T-helper 2 cell treated with Interferon-gamma antibody and Interleukin-4, amounts not matched to agents 100 ng/mL and 5 ng/mL, for 36 hours (primary cell): Measurements from ENCODE around the gene KDM1B. TPM values are rescaled to one million over a fixed set of nuclear protein-coding genes. Genes with fewer than 3 reads are reported as not detected.
"Not testable (repeated sequence)": the region's sequence is repeated elsewhere in the genome, so short reads cannot be mapped to it uniquely, and the experiment has no call there.

Experiments used
- intact Hi-C: fragments of 100-400 bp; cut with micrococcal nuclease; formaldehyde crosslinking; loops from one replicate; pipeline ENCODE4 v1.15.1; 2023
- total RNA-seq: library from RNA; stranded (reverse); gene quantifications from 2 replicates; pipeline ENCODE4 v1.2.3, GENCODE V29; 2022

Gene KDM1B
- total RNA-seq, 1 donor from 2014 or later = 8.0 TPM

DNA sequence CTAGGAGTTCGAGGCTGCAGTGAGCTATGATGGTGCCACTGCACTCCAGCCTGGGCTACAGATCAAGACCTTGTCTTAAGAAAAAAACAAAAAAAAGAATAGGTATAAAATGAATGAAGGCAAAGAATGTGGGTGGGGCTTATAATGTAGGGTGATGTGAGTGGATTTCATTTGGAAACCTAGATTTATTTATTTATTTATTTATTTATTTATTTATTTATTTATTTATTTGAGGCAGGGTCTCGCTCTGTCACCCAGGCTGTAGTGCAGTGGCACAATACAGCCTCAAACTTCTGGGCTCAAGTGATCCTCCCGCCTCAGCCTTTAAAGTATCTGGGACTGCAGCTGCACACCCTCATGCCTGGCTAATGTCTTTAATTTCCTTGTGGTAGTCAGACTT is 3.8 kb upstream of the KDM1B start:
- intact Hi-C loops = not testable (repeated sequence)

DNA sequence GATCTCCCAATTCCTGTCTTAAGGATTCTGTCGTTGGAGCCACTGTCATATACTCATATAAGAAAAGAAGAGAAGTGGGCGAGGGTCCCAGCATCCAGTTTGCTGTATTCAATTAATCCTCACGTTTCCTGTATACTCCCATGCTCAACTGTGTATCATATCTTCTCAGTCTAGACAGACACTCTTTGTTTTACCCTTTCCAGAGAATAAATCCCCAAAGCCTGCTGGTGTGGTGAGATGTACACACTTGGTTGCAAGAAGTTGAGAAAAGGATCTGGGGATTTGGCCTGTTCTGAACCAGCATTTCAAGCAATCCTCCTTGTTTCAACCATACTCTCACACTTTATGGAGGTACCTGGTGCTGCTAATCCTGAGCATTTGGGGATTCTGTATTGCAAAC is 3.4 kb upstream of the KDM1B start:
- intact Hi-C loops = no loop called here

DNA sequence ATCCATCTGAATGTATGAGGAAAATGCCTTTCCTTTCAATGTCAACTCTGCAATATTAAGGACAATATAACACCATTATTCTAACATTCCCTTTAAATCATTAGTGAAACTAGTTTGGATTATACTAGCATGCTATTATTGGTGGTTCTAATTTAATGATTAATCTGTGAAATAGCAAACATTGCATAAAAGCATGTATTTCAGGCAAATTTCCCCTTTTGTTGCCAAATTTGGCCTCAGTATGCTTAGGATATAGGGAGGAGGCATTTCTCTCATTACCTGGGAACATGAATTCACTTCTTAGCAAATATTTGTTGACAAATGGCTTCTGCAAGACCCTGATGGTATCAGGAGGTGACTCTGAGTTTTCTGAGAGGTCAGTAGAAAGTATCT is 1.9 kb upstream of the KDM1B start:
- intact Hi-C loops = no loop called here

DNA sequence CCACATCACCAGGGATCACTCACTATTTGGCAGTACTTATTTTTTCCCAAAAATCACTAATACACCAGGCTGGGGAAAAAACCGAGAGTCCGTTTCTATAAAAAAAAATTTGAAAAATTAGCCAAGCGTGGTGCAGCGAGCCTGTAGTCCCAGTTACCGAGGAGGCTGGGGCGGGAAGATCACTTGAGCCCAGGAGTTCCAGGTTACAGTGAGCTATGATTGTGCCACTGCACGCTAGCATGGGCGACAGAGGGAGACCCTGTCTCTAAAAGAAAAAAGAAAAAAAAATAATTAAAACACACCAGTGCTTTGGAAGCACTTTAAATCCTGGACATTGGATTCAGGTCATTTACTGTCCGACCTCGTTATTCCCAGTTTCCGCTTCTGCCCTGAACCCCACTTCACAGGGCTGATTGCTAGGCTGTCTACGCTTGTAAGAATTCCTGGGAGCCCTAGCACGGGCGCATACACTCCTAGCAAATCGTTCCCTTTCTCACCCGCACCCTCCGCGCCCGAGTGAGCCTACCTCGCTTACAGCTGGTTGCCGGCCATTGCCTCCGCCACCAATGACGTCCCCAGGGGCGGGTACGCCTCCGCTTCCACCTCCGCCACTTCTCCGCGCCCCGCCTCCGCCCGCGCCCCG is 594 bp upstream of the KDM1B start, which contains the start of gene TPMT:
Gene TPMT (minus strand): TSS at position 571 of the 643 bp plus-strand sequence. CDS start 5,950 bp downstream, outside the sequence.
- intact Hi-C loops = loop anchor here (1.0 to 5.0 kb wide), 7 partner anchors 32 to 554 kb away; partner anchors contain the start of genes DEK, FAM8A1, KIF13A and NHLRC1

DNA sequence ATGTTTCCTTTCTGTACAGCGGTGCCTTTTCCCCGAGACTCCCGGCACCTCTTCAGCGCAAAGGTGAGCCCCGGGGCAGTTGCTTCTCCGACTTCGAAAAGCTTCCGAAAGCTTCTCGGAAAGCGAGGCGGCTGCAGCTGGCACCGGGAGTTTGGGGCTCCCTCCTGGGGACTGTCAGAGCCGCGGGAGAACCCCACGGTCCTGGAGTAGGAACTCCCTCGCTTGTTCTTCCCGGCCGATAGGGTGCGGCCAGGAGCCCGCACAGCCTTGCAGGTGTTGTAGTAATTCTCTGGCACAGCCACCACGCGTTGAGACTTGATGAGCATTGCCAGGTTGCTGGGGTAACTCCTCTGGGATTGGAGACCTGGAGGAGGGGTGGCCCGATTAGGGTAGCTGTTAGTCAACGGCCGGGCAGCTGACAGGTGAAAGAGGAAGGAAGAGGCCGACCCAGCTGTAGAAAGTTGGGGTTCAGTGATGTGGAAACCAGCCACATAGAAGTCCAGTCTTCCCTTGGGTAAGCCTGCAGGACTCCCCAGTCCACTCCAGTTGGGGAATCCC is 721 bp downstream of the KDM1B start:
- intact Hi-C loops = loop anchor here (1.0 to 5.0 kb wide), 7 partner anchors 33 to 556 kb away; partner anchors contain the start of genes DEK, FAM8A1, KIF13A and NHLRC1

DNA sequence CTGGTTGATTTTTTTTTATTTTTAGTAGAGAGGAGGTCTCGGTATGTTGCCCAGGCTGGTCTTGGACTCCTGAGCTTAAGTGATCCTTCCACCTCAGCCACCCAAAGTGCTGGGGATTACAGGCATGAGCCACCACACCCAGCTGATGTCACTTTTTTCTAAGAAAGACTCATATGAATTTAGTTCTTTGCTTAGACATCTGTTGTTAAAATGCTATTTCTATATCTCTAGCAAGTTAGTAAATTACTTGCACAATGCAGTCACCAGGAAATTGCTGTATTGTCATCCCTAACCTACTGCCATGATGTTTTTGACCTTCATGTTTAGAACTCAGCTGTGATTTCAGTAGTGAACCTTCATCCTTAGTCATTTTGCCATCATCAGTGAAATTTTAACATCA is 5.7 kb downstream of the KDM1B start:
- intact Hi-C loops = no loop called here

DNA sequence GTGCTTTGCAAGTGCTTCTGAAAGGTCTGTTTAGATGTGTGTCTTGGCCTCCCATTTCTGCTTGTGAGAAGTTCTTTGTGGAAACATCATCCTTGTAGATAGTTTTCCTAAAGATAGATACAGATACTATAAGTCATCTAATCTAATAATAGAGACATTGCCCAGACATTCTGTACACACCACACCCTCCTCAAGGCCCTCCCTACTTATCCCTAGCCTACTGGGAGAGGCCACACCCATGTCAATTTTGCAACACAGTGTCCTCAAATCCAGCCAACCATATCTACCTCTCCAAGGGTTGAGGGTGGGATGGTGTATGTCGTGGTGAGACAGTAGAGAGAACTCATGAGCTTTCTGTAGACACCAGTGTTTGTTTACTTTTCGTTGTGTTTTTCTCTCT is 6.2 kb downstream of the KDM1B start:
- intact Hi-C loops = no loop called here

DNA sequence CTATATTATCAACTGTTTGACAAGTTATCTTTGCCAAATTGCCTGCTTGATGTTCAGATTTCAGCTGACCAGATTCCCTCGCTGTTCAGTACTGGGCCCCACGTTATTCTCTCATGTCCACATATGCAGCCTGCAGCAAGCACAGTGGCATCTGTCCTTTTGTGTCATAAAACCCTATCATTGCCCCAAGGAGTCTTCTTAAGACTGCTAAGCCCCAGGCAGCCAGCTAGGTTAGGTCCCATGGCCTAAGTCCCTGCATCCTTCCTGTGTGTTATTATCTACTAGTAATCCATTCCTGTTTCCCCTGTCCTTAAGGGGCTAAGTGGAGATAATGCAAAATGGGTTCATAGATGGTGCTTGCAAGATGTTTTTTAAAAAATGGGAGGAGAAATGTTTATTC is 7.2 kb downstream of the KDM1B start:
- intact Hi-C loops = no loop called here

DNA sequence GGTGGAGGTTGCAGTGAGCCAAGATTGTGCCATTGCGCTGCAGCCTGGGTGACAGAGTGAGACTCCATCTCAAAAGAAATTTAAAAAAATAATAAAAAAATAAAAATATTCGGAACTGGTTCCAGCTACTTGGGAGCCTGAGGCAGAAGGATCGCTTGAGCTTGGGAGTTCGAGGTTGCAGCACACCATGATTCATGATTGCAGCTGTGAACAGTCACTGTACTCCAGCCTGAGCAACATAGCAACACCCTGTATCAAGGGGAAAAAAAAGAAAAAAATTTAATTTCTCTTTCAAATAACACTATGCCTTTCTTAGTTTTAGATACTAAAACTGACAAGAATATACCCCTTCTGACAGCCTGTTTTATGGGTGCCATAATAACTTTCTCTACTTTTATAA is 10.5 kb downstream of the KDM1B start:
- intact Hi-C loops = no loop called here

DNA sequence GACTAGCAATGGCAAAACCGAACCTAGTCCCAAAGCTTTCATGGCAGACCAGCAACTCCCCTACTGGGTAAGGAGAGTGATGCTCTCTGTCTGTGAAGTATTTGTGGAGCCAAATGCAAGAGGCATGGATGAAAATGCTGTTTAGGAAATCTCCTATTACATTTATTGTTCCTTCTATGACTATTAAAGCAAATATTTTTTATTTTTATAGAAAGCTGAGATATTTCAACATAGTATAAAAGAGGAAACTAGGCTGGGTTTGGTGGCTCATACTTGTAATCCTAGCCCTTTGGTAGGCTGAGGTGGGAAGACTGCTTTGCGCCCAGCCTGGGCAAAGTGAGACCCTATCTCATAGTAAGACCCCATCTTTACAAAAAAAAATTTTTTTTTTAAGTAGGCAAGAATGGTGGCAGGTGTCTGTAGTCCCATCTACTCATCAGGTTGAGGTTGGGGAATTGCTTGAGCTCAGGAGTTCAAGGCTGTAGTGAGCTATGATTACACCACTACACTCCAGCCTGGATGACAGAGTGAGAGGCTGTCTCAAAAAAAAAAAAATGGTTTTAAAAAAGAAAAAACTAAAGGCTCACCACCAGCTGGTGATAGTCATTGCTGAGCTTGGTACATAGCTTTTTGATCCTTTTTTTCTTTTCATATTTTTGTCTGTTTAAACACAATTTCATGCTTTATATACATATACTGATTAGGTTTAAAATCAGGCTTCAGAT is 11.3 kb downstream of the KDM1B start:
- intact Hi-C loops = no loop called here

DNA sequence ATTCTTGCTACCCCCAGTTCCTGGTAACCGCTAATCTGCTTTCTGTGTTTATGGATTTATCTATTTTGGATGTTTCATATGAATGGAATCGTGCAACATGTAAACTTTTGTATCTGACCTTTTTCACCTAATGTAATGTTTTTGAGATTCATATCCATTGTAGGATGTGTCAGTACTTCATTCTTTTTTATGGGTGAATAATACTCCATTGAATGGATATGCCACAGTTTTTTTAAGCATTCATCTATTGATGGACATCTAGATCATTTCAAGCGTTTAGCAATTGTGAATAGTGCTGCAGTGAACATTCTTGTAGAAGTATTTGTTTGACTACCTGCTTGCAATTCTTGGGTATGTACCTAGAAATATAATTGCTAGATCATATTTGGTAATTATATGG is 13.0 kb downstream of the KDM1B start:
- intact Hi-C loops = no loop called here

DNA sequence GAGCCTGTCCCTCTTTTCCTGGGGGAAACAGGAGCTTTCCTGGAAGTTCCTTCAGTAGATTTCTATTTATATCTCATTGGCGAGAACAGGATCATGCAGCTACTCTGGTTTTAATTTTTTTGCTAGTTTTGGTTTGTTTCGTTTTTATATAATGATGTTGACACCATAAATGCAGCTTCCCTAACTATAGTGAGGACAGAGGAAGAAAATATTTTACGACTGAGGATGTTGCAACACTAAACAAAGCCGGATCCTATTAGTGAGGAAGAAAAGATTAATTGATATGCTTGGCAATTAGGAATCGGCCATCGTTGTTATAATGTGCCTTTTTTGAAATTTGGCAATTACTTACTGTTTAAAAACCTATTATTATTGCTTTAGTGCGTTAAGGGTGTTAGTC is 16.6 kb downstream of the KDM1B start:
- intact Hi-C loops = no loop called here

DNA sequence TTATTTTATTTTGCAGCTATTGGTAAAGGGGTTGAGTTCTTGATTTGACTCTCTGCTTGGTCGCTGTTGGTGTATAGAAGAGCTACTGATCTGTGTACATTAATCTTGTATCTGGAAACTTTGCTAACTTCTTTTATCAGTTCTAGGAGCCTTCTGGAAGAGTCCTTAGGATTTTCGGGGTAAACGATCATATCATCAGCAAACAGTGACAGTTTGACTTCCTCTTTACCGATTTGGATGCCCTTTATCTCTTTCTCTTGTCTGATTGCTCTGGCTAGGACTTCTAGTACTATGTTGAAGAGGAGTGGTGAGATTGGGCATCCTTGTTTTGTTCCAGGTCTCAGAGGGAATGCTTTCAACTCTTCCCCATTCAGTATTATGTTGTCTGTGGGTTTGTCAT is 21.0 kb downstream of the KDM1B start:
- intact Hi-C loops = not testable (repeated sequence)

DNA sequence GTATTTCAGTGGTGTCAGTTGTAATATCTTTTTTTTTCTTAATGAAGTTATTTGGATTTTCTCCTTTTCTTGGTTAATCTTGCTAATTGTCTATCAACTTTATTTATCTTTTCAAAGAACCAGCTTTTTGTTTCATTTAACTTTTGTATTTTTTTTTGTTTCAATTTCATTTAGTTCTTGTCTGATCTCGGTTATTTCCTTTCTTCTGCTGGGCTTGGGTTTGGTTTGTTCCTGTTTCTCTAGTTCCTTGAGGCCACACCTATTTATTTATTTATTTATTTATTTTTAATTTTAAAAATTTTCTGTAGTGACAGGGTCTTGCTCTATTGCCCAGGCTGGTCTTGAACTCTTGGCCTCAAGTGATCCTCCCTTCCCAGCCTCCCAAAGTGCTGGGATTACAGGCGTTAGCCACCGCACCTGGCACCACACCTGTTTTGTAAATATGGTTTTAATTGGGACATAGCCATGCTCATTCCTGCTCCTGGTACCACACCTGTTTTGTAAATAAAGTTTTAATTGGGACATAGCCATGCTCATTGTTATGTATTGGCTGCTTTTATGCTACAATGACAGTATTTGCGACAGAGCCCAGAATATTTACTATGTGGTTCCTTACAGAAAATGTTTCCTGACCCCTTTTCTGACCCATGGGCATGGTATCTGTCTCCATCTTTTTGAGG is 22.2 kb downstream of the KDM1B start:
- intact Hi-C loops = no loop called here

DNA sequence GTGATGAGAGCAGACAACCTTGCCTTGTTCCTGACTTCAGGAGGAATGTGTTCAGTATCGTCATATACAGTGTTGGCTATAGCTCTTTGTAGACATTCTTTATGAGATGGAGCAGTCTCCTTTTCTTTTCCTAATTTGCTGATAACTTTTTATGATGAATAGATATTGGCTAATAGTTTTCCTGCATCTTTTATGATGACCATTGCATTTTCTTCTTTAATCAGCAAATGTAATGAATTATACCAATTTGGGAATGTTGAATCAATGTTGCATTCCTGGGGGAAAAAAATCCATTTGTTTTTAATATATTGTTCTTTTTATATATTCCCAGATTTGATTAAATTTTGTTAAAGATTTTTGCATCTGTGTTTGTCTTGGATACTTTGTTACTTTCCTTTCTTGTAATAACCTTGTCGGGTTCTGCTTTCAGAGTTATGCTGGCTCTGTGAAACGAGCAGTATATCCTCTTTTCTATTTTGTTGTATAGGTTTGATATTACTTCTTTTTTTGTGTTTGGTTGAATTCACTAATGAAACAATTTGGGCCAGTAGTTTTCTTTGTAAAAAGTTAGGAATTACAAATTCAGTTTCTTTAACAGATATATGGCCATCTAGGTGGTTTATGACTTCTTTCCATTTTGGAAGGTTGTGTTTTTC is 23.9 kb downstream of the KDM1B start:
- intact Hi-C loops = no loop called here

DNA sequence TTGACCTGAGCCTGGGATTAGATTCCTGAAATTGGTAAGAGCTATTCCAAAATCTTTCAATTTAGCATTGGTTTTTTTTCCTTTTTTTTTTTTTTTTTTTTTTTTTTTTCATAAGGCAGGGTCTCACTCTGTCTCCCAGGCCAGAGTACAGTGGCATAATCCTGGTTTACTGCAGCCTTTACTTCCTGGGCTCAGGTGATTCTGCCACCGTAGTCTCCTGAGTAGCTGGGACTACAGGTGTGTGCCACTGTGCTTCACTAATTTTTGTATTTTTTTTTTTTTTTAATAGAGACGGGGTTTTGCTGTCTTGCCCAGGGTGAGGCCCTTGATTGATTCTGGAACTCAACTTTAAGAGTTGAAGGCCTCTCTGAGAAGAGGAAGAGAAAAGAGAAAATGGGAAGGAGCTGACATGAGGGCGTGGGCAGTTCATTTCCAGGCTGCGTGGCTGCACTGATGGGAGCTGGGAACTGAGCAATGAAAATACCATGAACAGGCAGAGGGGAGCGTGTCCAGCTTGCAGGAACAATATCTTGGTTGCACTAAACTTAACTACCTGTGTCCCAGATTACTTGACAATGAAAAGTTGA is 24.6 kb downstream of the KDM1B start:
- intact Hi-C loops = no loop called here

DNA sequence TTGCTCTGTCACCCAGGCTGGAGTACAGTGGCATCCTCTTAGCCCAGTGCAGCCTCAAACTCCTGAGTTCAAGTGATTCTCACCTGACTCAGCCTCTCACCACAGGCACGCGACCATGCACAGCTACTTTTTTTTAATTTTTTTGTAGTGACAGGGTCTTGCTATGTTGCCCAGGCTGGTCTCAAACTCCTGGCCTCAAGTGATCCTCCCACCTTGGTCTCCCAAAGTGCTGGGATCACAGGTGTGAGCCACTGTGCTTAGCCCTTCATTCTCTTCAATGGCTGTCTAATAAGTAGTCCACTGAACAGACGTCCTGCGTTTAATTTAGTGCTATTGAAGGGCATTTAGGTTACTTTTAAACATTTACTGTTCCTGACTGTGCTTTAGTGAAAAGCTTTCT is 27.3 kb downstream of the KDM1B start:
- intact Hi-C loops = no loop called here

DNA sequence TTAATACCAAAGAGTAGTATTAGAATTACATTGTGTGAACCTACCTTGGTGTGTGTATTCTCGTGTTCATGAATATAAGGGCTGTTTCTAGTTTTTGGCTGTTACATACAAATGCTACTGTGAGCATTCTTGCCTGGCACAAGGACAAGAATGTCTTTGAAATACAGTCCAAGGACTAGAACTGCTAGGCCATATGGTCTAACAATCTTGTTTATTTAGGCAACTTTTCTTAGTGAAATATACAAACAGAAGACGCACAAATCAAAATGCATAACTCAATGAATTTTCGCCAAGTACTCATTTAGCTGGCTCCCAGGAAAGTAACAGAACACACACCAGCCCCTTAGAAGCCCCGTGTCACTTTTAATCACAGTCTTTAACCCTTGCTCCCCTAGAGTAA is 28.5 kb downstream of the KDM1B start:
- intact Hi-C loops = no loop called here

DNA sequence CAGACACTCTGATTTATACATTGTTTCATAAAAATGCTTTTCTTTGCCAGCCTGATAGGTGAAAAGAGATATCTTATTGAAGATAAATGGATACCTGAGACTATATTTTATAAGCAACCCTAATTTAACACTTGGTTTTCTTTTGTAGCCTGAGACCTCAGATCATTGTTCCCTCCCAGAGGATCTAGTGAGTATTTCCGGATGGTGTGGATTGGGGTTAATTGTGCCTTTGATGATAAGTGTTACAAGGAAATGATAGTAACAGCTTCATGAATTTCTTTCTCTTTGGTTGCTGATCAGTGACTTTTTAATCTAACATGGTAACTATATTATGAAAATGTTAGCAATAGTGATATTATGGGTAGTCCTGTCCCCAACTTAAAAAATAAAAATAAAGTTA is 30.4 kb downstream of the KDM1B start:
- intact Hi-C loops = no loop called here

DNA sequence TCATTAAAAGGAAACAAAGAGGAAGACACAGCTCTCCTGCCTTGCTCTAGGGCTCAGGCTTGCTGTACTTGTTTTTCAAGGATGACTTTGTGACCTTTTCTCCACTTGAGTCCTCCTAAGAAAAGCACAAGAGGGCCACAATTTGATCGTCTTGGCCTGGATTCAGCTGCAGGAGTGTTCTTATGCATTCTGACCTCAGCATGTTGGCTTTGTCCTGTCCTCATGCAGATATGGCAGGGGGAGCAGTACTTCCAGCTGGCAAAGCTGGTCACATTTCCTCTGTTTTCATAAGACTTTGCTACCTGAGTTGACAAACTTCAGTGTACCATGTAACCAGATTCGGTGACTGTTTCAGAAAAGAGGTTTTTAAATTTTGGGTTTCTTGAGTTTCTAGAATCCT is 30.8 kb downstream of the KDM1B start:
- intact Hi-C loops = no loop called here
